Measurements from ENCODE around the gene RNF224. TPM values are rescaled to one million over a fixed set of nuclear protein-coding genes. Genes with fewer than 3 reads are reported as not detected.

RNF224 gene
- total RNA-seq, 1 experiment from 2014 or later = 0.27 TPM

DNA sequence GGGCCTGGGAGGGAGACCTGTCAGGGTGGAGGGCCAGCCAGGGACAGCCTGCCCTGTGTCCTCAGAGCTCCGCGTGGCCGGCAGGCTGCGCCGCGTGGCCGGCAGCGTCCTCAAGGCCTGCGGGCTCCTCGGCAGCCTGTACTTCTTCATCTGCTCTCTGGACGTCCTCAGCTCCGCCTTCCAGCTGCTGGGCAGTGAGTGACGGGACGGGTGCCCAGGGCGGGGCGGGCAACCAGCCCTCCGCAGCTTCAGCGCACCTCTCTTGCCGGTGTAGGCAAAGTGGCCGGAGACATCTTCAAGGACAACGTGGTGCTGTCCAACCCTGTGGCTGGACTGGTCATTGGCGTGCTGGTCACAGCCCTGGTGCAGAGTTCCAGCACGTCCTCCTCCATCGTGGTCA is 5.2 kb downstream of the RNF224 start:
- H3K36me3 ChIP-seq (ENCODE audit: control insufficient read depth, insufficient read depth, low read length) = no peaks in the 10 kb centered on the region
- no peak overlapping the region for H3K4me3 ChIP-seq (ENCODE audit: low read depth, low read length)
- no peaks in the 10 kb centered on the region for H3K27me3 ChIP-seq (replicated peaks; ENCODE audit: control insufficient read depth, insufficient read depth, low read length)
- POLR2A ChIA-PET = no interaction called here
- H3K9me3 ChIP-seq = no peaks in the 10 kb centered on the region
- Mint-ChIP-seq H3K4me3 (ENCODE audit: unreplicated experiment) (no peak overlapping the region), H3K9me3 (ENCODE audit: unreplicated experiment) (no peaks in the 10 kb centered on the region), H3K36me3 (ENCODE audit: insufficient read depth, unreplicated experiment) (peaks cover 14% of the 10 kb centered on the region), H3K4me1 (ENCODE audit: low read depth, unreplicated experiment) (peaks cover 10% of the 10 kb centered on the region), H3K27ac (ENCODE audit: unreplicated experiment) (no peak overlapping the region), H3K27me3 (ENCODE audit: insufficient read depth, unreplicated experiment) (no peaks in the 10 kb centered on the region)
- TF ChIP-seq, protein P1, sequence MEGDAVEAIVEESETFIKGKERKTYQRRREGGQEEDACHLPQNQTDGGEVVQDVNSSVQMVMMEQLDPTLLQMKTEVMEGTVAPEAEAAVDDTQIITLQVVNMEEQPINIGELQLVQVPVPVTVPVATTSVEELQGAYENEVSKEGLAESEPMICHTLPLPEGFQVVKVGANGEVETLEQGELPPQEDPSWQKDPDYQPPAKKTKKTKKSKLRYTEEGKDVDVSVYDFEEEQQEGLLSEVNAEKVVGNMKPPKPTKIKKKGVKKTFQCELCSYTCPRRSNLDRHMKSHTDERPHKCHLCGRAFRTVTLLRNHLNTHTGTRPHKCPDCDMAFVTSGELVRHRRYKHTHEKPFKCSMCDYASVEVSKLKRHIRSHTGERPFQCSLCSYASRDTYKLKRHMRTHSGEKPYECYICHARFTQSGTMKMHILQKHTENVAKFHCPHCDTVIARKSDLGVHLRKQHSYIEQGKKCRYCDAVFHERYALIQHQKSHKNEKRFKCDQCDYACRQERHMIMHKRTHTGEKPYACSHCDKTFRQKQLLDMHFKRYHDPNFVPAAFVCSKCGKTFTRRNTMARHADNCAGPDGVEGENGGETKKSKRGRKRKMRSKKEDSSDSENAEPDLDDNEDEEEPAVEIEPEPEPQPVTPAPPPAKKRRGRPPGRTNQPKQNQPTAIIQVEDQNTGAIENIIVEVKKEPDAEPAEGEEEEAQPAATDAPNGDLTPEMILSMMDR (IDR thresholded peaks at IDR 0.05; ENCODE audit: insufficient read depth in 1 of 2, low read depth in 1 of 2, low read length in 1 of 2, severe bottlenecking in 1 of 2, unreplicated experiment in 1 of 2) = no peak
- DNase-seq = no peak
- CTCF ChIA-PET = interaction anchor here (0.6 to 0.8 kb wide), 2 partner anchors 9 to 244 kb away, joined by 3 to 9 read pairs; no protein-coding TSS in a partner anchor
- peaks cover 42% of the 10 kb centered on the region for H3K4me1 ChIP-seq
- intact Hi-C loops (cut with micrococcal nuclease; ENCODE audit: unreplicated experiment) = no loop called here
- no TSS peak for BruUV-seq (replicated peaks)

DNA sequence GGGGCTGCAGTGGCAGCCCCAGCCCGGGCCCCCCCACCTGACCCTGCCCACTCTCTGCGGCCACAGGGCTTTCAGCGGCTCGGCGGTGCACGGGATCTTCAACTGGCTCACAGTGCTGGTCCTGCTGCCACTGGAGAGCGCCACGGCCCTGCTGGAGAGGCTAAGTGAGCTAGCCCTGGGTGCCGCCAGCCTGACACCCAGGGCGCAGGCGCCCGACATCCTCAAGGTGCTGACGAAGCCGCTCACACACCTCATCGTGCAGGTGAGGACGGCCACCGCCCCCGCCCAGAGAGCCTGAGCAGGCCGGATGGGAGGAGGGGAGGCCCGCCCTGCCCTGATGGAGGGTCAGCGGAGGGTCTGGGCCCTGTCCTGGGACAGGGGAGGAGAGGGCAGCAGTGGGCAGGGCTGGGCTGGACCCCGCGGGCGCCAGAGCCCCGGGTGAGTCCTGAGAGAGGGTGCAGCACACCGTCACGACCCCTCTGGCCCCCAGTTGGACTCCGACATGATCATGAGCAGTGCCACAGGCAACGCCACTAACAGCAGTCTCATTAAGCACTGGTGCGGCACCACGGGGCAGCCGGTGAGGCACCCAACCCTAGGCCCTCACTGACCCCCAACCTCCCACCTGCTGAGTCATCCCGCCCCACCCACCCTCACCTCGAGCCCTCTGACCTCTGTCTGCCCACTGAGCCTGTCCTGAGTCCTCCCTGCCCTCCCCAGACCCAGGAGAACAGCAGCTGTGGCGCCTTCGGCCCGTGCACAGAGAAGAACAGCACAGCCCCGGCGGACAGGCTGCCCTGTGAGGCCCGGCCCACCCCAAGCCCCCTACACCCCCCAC is 6.1 kb downstream of the RNF224 start:
- Histone ChIP-seq H3K9me3 (no peaks in the 10 kb centered on the region), H3K4me1 (peaks cover 41% of the 10 kb centered on the region), H3K4me3 (ENCODE audit: low read depth, low read length) (no peak overlapping the region), H3K36me3 (ENCODE audit: control insufficient read depth, insufficient read depth, low read length) (no peaks in the 10 kb centered on the region), H3K27me3 (replicated peaks; ENCODE audit: control insufficient read depth, insufficient read depth, low read length) (no peaks in the 10 kb centered on the region)
- Mint-ChIP-seq H3K27me3 (ENCODE audit: insufficient read depth, unreplicated experiment) (no peaks in the 10 kb centered on the region), H3K27ac (ENCODE audit: unreplicated experiment) (no peak overlapping the region), H3K4me1 (ENCODE audit: low read depth, unreplicated experiment) (peaks cover 6% of the 10 kb centered on the region), H3K36me3 (ENCODE audit: insufficient read depth, unreplicated experiment) (peaks cover 14% of the 10 kb centered on the region), H3K4me3 (ENCODE audit: unreplicated experiment) (no peak overlapping the region), H3K9me3 (ENCODE audit: unreplicated experiment) (no peaks in the 10 kb centered on the region)
- intact Hi-C loops (cut with micrococcal nuclease; ENCODE audit: unreplicated experiment) = no loop called here
- TF ChIP-seq, protein P1 (IDR thresholded peaks at IDR 0.05; ENCODE audit: insufficient read depth in 1 of 2, low read depth in 1 of 2, low read length in 1 of 2, severe bottlenecking in 1 of 2, unreplicated experiment in 1 of 2) = no peak
- no TSS peak for BruUV-seq (replicated peaks)
- CTCF ChIA-PET = interaction anchor here (0.6 to 0.8 kb wide), 2 partner anchors 10 to 349 kb away, joined by 3 to 9 read pairs; no protein-coding TSS in a partner anchor
- POLR2A ChIA-PET = no interaction called here
- no peak for DNase-seq

DNA sequence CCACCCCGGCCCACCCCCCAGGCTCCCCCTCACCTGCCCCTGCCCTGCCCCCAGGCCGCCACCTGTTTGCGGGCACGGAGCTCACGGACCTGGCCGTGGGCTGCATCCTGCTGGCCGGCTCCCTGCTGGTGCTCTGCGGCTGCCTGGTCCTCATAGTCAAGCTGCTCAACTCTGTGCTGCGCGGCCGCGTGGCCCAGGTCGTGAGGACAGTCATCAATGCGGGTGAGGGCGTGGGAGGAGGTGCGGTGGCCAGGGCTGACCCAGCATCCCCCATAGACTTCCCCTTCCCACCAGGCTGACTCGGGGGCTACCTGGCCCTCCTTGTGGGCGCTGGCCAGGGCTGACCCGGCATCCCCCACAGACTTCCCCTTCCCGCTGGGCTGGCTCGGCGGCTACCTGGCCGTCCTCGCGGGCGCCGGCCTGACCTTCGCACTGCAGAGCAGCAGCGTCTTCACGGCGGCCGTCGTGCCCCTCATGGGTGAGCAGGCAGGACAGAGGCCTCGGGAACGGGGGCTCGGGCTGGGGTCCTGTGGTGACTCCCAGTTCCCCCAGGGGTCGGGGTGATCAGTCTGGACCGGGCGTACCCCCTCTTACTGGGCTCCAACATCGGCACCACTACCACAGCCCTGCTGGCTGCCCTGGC is 6.9 kb downstream of the RNF224 start:
- no peaks in the 10 kb centered on the region for H3K36me3 ChIP-seq (ENCODE audit: control insufficient read depth, insufficient read depth, low read length)
- TF ChIP-seq, protein P1 (IDR thresholded peaks at IDR 0.05; ENCODE audit: insufficient read depth in 1 of 2, low read depth in 1 of 2, low read length in 1 of 2, severe bottlenecking in 1 of 2, unreplicated experiment in 1 of 2) = no peak
- H3K9me3 Mint-ChIP-seq (ENCODE audit: unreplicated experiment) = no peaks in the 10 kb centered on the region
- H3K4me3 Mint-ChIP-seq (ENCODE audit: unreplicated experiment) = no peak overlapping the region
- H3K4me1 Mint-ChIP-seq (ENCODE audit: low read depth, unreplicated experiment) = peaks cover 6% of the 10 kb centered on the region
- DNase-seq = no peak
- no peak overlapping the region for H3K27ac Mint-ChIP-seq (ENCODE audit: unreplicated experiment)
- ChIA-PET CTCF (interaction anchor here (0.6 to 1.5 kb wide), 2 partner anchors 45 to 350 kb away, joined by 3 to 4 read pairs; partner anchors contain the start of gene SSNA1), POLR2A (no interaction called here)
- no TSS peak for BruUV-seq (replicated peaks)
- H3K36me3 Mint-ChIP-seq (ENCODE audit: insufficient read depth, unreplicated experiment) = peaks cover 14% of the 10 kb centered on the region
- intact Hi-C loops (cut with micrococcal nuclease; ENCODE audit: unreplicated experiment) = no loop called here
- no peaks in the 10 kb centered on the region for H3K9me3 ChIP-seq
- peaks cover 38% of the 10 kb centered on the region for H3K4me1 ChIP-seq
- H3K4me3 ChIP-seq (ENCODE audit: low read depth, low read length) = no peak overlapping the region
- H3K27me3 Mint-ChIP-seq (ENCODE audit: insufficient read depth, unreplicated experiment) = no peaks in the 10 kb centered on the region
- no peaks in the 10 kb centered on the region for H3K27me3 ChIP-seq (replicated peaks; ENCODE audit: control insufficient read depth, insufficient read depth, low read length)

All from Caco-2 (cell line).